ENCODE data around the gene ADIPOR1. TPM values are rescaled to one million over a fixed set of nuclear protein-coding genes. Genes with fewer than 3 reads are reported as not detected.
"Not testable (repeated sequence)": the region's sequence is repeated elsewhere in the genome, so short reads cannot be mapped to it uniquely, and the experiment has no call there.

Gene ADIPOR1, protein sequence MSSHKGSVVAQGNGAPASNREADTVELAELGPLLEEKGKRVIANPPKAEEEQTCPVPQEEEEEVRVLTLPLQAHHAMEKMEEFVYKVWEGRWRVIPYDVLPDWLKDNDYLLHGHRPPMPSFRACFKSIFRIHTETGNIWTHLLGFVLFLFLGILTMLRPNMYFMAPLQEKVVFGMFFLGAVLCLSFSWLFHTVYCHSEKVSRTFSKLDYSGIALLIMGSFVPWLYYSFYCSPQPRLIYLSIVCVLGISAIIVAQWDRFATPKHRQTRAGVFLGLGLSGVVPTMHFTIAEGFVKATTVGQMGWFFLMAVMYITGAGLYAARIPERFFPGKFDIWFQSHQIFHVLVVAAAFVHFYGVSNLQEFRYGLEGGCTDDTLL
- total RNA-seq: 100 to 1,000 TPM; 124 to 190 (median 169) TPM

DNA sequence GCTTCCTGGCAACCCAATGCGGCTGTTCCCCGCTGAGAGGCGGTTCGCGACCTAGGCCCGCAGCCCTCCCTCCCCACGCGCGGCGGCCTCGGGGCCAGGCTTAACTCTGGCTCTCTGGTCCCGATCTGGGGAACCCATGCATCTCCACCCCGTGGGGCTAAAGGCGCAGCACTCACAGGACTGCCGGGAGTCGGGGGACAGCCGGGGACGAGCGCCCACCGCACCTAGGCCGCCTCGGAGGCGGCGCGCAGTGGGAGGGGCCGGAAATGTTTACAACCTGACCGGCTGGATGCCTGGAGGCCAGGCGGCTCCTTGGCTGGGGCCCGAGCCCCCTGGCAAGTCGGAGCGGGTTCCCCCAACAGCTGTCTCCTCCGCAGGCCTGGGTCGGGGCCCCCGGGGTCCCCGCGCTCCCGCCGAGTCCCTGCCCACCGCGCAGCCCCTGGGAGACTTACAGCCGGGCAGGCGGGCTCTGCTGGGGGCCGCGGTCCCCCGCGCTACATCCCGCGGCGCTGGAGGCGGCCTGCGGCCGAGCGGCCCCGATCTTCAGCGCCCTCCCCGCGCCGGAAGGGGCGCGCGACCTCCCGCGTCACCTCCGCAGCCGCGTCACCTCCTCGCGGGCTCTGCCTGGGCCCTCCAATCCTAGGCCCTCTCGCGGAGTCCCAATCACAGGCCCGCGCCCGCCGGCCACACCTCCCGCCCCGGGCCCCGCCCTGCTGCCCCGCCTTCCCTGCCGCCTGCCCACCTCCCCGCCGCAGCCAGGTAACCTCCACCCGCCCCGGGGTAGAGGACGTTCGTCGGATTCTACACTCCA is at the start of gene ADIPOR1:
TSS of gene ADIPOR1 (minus strand) at position 580 of the 811 bp plus-strand sequence. CDS start 7,242 bp downstream, outside the sequence.
- Histone ChIP-seq H3K36me3 (peaks cover 16% of the 10 kb centered on the region), H3K9me3 (no peaks in the 10 kb centered on the region), H3K4me3 (peak within 1 kb of the TSS; percentile 87), H3K27ac (peak within 1 kb of the TSS; percentile 98), H3K4me1 (peaks cover 58% of the 10 kb centered on the region), H3K27me3 (no peaks in the 10 kb centered on the region)
- no peak for TF ChIP-seq EP300 (IDR thresholded peaks at IDR 0.05)
- TF ChIP-seq, protein P1, sequence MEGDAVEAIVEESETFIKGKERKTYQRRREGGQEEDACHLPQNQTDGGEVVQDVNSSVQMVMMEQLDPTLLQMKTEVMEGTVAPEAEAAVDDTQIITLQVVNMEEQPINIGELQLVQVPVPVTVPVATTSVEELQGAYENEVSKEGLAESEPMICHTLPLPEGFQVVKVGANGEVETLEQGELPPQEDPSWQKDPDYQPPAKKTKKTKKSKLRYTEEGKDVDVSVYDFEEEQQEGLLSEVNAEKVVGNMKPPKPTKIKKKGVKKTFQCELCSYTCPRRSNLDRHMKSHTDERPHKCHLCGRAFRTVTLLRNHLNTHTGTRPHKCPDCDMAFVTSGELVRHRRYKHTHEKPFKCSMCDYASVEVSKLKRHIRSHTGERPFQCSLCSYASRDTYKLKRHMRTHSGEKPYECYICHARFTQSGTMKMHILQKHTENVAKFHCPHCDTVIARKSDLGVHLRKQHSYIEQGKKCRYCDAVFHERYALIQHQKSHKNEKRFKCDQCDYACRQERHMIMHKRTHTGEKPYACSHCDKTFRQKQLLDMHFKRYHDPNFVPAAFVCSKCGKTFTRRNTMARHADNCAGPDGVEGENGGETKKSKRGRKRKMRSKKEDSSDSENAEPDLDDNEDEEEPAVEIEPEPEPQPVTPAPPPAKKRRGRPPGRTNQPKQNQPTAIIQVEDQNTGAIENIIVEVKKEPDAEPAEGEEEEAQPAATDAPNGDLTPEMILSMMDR (IDR thresholded peaks at IDR 0.05): peak in 1 of 2 donors; percentile 34
- peak; percentile 48 to 94 for TF ChIP-seq POLR2A (IDR thresholded peaks at IDR 0.05)
- WGBS: 1% methylated on average over 39 of the region's 86 CpGs
- peak; percentile 94 to 96 for DNase-seq (ENCODE audit: low spot score in 2 of 2)

DNA sequence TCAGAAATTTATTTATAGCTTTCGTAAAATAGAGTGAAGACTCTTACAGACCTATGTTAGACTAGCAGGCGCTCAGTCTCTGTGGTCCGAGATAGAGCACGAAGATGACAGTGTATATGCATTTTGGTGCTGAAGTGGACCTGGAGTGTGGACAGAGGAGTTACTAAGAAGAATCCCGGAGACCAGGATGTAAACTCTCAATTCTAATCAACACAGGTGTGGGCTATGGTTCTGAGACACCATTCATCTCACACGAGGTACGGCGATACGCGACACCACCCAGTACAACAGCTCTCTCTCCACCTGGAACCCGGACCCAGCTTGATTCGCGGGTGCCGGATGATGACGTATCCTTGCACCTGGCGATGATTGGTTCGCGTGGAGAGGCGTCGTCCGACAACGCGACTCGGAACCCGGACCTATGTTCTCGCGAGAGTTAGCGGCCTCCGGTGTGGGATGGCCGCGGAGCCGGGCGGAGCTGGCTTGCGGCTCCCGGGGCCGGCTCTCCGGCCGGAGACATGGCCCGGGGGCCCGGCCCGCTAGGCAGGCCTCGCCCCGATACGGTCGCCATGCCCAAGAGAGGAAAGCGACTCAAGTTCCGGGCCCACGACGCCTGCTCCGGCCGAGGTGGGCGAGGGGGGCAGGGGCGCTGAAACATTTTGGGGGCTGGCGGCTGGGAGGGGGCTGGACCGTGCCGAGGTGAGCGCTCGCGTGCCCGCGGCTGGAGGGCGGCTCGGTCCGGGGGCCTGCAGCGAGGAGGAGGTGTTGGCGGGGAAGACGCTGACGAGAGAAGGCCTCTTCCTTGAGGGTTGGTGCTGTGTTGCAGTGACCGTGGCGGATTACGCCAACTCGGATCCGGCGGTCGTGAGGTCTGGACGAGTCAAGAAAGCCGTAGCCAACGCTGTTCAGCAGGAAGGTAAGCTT is 49.1 kb upstream of the ADIPOR1 start, which contains the start of gene TMEM183A:
TSS of gene TMEM183A (plus strand) at position 427 of the 924 bp plus-strand sequence. CDS start at position 519, 92 bp downstream.
- DNase-seq (ENCODE audit: low spot score in 2 of 2): peak; percentile 98
- H3K4me1 ChIP-seq: peaks cover 24% of the 10 kb centered on the region
- no peaks in the 10 kb centered on the region for H3K27me3 ChIP-seq
- 1% methylated on average over 47 of the region's 78 CpGs for WGBS
- peak within 1 kb of the TSS; percentile 95 for H3K27ac ChIP-seq
- no peaks in the 10 kb centered on the region for H3K9me3 ChIP-seq
- TF ChIP-seq POLR2AphosphoS5 (IDR thresholded peaks at IDR 0.05) (peak; percentile 84 to 92 (median 86)), EP300 (IDR thresholded peaks at IDR 0.05) (no peak), POLR2A (IDR thresholded peaks at IDR 0.05) (peak; percentile 58 to 81)
- TF ChIP-seq, protein P1 (IDR thresholded peaks at IDR 0.05): no peak
- H3K36me3 ChIP-seq: peaks cover 18% of the 10 kb centered on the region
- H3K4me3 ChIP-seq: peak within 1 kb of the TSS; percentile 90

DNA sequence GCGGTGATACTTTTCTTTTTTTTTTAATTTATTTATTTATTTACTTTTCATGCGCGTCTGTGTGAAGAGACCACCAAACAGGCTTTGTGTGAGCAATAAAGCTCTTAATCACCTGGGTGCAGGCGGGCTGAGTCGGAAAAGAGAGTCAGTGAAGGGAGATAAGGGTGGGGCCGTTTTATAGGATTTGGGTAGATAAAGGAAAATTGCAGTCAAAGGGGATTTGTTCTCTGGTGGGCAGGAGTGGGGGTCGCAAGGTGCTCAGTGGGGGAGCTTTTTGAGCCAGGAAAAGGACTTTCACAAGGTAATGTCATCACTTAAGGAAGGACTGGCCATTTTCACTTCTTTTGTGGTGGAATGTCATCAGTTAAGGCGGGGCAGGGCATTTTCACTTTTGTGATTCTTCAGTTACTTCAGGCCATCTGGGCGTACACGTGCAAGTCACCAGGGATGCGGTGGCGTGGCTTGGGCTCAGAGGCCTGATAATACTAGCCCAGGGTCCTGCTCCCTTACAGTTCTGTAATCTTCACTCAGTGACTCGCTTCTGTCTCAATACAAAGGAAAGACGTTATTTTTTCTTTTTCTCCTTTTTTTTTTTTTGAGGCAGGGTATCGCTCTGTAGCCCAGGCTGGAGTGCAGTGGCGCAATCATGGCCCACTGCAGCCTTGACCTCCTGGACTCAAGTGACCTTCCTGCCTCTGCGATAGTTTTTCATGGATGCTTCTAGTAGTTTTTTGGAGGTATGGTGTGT is 47.5 kb upstream of the ADIPOR1 start:
- H3K4me3 ChIP-seq; DNase-seq (ENCODE audit: low spot score in 2 of 2); H3K27ac ChIP-seq; H3K27me3 ChIP-seq; H3K36me3 ChIP-seq; H3K9me3 ChIP-seq: not testable (repeated sequence)
- peaks cover 24% of the 10 kb centered on the region for H3K4me1 ChIP-seq
- WGBS: 76% methylated on average over 17 of the region's 17 CpGs

DNA sequence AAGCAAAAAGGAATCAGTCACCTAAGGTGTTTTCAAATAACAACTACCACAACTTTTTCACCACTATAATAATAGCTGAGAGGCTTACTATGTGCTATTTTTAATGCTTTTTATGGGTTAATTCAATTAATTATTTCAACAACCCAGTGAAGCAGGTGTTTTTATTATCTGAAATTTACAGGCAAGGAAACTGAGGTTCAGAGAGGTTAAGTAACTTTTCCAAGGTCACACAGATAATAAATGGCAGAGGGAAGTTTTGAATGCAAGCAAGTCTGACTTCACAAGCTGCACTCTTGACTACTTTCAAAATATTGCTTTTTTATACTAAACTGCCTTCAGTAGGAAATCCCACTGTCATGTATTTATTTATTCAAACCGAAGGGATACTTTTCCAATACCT is 44.8 kb upstream of the ADIPOR1 start:
- peaks cover 5% of the 10 kb centered on the region for H3K27me3 ChIP-seq
- TF ChIP-seq POLR2AphosphoS5 (IDR thresholded peaks at IDR 0.05) (no peak), EP300 (IDR thresholded peaks at IDR 0.05) (no peak), POLR2A (IDR thresholded peaks at IDR 0.05) (no peak)
- TF ChIP-seq, protein P1 (IDR thresholded peaks at IDR 0.05): no peak
- no peak overlapping the region for H3K27ac ChIP-seq
- H3K36me3 ChIP-seq: no peaks in the 10 kb centered on the region
- WGBS: 89% methylated on average over 1 of the region's 1 CpG
- no peak for DNase-seq (ENCODE audit: low spot score in 2 of 2)
- peaks cover 9% of the 10 kb centered on the region for H3K4me1 ChIP-seq
- no peak overlapping the region for H3K4me3 ChIP-seq
- no peaks in the 10 kb centered on the region for H3K9me3 ChIP-seq

DNA sequence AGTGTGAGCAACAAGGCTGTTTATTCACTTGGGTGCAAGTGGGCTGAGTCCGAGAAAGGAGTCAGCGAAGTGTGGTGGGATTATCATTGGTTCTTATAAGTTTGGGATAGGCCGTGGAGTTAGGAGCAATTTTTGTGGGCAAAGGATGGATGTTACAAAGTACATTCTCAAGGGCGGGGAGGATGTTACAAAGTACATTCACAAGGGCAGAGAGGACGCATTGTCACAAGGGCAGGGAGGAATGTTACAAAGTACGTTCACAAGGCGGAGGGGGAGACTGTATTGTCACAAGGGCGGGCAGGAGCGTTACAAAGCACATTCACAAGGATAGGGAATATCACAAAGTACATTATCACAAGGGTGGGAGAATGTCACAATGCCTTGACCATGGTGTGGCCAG is 43.9 kb upstream of the ADIPOR1 start:
- Histone ChIP-seq H3K27me3 (peaks cover 5% of the 10 kb centered on the region), H3K27ac (no peak overlapping the region), H3K4me3 (no peak overlapping the region), H3K4me1 (peaks cover 7% of the 10 kb centered on the region), H3K36me3 (no peaks in the 10 kb centered on the region), H3K9me3 (no peaks in the 10 kb centered on the region)
- 87% methylated on average over 9 of the region's 9 CpGs for WGBS
- TF ChIP-seq POLR2A (IDR thresholded peaks at IDR 0.05) (no peak), EP300 (IDR thresholded peaks at IDR 0.05) (no peak), POLR2AphosphoS5 (IDR thresholded peaks at IDR 0.05) (no peak)
- TF ChIP-seq, protein P1 (IDR thresholded peaks at IDR 0.05): no peak
- DNase-seq (ENCODE audit: low spot score in 2 of 2): no peak

All from suprapubic skin (tissue), 4 donors.